Astrocyte (in vitro differentiated cells and primary cell): ENCODE measurements around the gene TMA7.

Experiments used
- EZH2 ChIP-seq: IDR thresholded peaks from 2 replicates; pipeline ENCODE4 v1.6.1; 2012; ENCODE audit warnings: mild to moderate bottlenecking, low read length, inconsistent platforms; ENCODE audit not compliant: insufficient read depth
- TF ChIP-seq, protein P1 (sequence below): IDR thresholded peaks from 2 replicates; pipeline ENCODE4 v1.5.1; 2011; ENCODE audit warnings: low read depth, mild to moderate bottlenecking, inconsistent platforms, low read length, moderate library complexity; ENCODE audit not compliant: insufficient read depth

- TF ChIP-seq, protein P1, sequence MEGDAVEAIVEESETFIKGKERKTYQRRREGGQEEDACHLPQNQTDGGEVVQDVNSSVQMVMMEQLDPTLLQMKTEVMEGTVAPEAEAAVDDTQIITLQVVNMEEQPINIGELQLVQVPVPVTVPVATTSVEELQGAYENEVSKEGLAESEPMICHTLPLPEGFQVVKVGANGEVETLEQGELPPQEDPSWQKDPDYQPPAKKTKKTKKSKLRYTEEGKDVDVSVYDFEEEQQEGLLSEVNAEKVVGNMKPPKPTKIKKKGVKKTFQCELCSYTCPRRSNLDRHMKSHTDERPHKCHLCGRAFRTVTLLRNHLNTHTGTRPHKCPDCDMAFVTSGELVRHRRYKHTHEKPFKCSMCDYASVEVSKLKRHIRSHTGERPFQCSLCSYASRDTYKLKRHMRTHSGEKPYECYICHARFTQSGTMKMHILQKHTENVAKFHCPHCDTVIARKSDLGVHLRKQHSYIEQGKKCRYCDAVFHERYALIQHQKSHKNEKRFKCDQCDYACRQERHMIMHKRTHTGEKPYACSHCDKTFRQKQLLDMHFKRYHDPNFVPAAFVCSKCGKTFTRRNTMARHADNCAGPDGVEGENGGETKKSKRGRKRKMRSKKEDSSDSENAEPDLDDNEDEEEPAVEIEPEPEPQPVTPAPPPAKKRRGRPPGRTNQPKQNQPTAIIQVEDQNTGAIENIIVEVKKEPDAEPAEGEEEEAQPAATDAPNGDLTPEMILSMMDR, result no peak
- no peak for TF ChIP-seq EZH2
These were observed 17.8 kb upstream of the TMA7 start for GRCh38 chr3:48422272-48422671.
